Erythroblast (primary cell): Measurements from ENCODE around the gene GLRA1.
"Not testable (repeated sequence)": the region's sequence is repeated elsewhere in the genome, so short reads cannot be mapped to it uniquely, and the experiment has no call there.

Experiments used
- DNase-seq, 2 experiments: peaks; one replicate each; lab custom pipeline; 2025; lab: John Stamatoyannopoulos, UW
- GATA1 ChIP-seq: IDR thresholded peaks from 2 replicates; pipeline ENCODE4 v1.6.1; 2011; ENCODE audit warnings: low read depth, mild to moderate bottlenecking, control low read depth, low read length, moderate library complexity
- POLR2A ChIP-seq: IDR thresholded peaks from 2 replicates; pipeline ENCODE4 v1.6.1; 2011; ENCODE audit warnings: mild to moderate bottlenecking, low read length

GLRA1 gene

DNA sequence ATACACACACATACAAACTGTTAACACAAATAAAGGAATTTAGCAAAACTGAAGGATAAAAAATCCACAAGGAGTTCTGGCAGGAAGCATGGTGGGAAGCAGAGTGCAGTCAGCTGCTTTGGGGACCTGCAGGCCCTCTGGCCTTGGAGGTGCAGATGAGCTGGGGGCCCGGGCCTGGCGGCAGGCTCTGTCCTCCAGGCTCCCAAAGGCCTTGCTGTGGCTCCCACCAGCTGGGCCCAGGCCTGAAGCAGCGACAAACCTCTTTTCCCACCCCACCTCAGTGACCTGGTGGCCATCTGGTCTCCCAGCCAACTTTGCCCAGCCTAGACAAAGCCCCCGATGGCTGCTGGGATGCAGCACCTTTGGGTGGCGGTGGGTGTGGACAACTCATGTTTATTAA lies 67.8 kb downstream of the GLRA1 start:
- no peak for TF ChIP-seq GATA1
- no peak for TF ChIP-seq POLR2A

DNA sequence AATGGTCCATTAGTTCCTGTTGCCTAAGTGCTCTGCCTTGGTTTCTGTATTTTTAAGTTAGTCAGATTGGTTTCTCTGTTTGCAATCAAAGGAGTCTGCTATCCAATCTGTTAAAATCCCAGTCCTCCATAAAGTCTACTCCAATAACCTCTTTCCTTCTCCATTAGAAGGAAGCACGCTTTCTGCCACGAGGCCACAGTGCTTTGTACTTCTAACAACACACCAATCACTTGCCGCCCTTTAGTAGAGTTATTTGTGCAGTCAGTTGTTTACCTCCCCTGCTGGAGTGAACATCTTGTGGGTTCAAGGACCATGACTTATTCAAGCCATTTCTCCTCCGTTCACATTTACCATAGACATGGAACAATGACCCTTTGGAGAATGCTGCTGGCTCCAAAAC lies 69.0 kb downstream of the GLRA1 start:
- DNase-seq = no peak
- TF ChIP-seq POLR2A (no peak), GATA1 (no peak)

More for the DNA sequence above, 67.8 kb downstream of the GLRA1 start:
- no peak for DNase-seq

DNA sequence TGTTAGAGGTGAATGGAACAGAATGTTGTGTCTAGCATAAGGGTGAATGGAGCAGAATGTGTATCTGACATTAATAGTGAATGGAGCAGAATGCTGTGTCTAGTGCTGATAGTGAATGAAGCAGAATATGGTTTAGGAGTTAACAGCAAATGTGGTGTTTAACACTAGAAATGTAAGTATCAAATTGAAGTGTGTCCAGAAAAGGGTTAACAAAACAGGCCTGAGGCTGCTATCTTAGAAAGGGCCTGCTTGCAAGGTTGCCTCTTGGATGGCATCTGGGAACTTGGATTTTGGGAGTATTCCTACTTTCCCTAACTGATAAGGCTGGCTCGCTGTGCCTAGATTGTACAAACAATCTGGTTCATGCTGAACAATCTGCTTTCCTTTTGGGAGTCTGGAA lies 76.8 kb downstream of the GLRA1 start:
- no peak for TF ChIP-seq POLR2A
- DNase-seq = no peak

DNA sequence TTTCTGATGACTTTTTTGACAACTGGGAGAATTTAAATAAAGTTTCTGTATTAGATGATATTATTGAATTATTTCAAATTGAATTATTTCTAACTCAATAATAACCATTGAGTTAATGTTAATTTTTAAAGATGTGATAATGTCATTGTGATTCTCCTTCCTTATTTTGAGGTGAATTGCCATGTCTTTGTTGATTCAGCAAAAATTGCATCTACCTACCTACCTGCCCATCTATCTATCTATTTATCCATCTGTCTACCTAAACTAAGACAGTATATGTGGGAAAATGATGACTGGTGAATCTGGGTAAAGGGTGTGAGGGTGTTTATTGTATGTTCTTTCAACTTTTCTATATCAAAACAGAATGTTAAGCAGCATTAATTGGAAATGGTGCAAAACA lies 77.9 kb downstream of the GLRA1 start:
- TF ChIP-seq GATA1 (no peak), POLR2A (no peak)
- DNase-seq = no peak

DNA sequence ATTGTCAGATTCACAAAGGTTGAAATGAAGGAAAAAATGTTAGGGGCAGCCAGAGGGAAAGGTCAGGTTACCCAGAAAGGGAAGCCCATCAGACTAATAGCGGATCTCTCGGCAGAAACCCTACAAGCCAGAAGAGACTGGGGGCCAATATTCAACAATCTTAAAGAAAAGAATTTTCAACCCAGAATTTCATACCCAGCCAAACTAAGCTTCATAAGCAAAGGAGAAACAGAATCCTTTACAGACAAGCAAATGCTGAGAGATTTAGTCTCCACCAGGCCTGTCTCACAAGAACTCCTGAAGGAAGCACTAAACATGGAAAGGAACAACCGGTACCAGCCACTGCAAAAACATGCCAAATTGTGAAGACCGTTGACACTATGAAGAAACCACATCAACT lies 91.8 kb downstream of the GLRA1 start:
- not testable (repeated sequence) for DNase-seq

DNA sequence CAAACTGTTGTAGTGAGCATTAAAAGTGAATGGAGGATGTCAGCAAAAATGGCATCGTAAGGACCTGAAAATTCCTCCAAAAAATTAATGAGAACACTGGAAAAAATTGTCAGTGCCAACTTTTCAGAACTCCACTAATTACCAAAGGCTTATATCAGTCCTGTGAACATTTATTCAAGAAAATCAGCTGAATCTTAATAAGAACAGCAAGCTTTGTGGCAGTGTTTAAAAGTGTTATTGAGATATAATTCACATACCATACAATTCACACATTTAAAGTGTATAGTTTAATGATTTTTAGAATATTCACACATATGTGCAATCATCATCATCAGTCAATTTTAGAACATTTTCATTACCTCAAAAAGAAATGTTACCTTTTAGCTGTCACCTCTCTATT lies 95.3 kb downstream of the GLRA1 start:
- no peak for DNase-seq
- no peak for TF ChIP-seq GATA1
- TF ChIP-seq POLR2A = no peak

DNA sequence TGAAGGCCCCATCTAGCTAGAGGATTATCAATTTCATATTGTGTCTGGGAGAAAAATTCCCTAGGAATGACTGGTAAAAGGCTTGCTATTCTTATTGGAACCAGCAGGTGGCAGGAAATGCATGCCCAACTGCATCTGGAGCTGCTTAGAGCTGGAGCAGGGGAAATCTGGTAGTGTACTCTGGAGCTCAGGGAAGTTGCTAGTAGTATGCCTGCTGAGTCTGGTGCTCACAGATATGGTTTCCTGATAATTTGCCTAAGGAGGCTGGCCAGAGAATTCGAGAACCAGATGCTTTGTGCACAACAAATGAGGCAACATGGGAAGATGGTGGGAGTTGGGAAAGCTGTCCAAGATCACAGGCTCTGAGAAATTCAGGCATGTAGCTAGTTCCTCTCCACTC lies 99.2 kb downstream of the GLRA1 start:
- TF ChIP-seq POLR2A (no peak), GATA1 (no peak)
- DNase-seq = peak; percentile 44 to 61

DNA sequence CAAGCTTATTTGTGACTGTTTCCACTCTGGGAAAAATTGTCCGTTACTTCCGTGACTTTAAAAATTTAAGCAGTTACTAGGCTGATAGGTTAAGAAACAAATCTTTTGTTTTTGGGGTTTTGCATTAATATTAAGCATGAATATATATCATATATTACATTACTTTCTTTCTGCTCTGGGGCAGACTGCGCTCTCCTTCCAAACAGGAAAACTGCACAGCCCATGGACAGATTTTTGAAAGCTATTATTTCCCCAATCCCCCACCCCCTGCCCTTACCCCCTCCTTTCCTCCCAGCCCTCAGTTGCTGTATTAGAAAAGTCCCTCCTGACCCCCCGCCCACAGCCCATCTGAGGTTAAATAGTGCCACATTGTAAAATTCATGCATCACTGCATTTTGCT lies 102.5 kb downstream of the GLRA1 start:
- DNase-seq = no peak
- TF ChIP-seq GATA1 = no peak
- TF ChIP-seq POLR2A = no peak

DNA sequence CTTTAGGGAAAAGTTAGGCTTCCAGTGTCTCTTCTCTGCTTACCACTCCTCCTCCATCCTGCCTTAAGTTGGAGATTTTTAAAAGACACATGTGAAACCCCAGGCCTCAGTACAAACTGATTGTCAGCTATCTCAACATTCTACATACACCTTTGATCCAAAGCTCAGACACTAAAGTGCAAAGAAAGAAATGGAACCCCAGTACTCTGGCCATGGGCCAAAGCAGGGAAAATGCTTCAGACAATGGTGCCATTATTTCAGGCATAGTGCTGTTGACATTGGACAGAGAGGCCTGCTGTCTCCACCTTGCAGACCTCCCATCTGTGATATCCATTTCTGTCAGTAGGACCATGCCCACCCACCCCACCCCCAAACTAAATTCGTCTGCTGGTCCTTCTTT lies 103.7 kb downstream of the GLRA1 start:
- no peak for TF ChIP-seq POLR2A
- TF ChIP-seq GATA1 = no peak
- DNase-seq = no peak

DNA sequence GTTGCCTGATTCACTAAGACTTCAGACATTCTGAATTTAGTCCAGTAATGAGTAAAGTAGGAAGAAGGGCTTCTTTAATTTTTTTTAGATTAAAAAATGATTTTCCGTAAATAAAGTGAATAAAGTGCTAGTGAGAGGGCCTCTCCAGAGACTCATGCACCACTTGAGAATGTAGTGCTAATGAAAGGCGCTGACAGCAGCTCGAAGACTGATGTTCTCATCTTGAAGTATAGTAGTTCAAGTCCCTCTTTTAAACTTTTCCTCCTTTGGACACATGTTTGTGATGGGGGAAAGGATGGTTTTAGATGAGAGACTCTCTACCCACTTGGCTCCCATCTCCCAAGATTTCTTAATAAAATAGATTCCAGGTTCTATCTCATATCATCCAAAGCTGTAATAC lies 104.4 kb downstream of the GLRA1 start:
- no peak for DNase-seq
- TF ChIP-seq GATA1 (no peak), POLR2A (no peak)

DNA sequence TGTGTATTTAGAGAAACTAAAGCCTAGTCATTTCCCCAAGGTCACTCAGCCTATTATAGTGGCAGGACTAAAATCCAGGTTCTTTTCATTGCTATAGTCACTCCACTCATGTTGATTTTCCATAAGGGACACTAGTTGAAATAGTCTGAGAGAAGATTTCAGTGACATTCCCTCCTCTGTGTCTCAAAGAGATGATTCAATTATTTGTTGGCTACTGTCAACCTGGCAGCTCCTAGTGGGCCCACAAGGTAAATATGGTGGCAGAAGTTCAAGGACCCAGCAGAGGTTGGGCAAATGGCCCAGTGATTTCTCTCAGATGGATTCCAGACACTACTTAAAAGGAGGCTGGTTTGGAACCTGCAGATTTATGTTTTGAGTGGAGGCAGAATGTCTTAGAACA lies 104.8 kb downstream of the GLRA1 start:
- DNase-seq = no peak
- TF ChIP-seq GATA1 = no peak
- no peak for TF ChIP-seq POLR2A

DNA sequence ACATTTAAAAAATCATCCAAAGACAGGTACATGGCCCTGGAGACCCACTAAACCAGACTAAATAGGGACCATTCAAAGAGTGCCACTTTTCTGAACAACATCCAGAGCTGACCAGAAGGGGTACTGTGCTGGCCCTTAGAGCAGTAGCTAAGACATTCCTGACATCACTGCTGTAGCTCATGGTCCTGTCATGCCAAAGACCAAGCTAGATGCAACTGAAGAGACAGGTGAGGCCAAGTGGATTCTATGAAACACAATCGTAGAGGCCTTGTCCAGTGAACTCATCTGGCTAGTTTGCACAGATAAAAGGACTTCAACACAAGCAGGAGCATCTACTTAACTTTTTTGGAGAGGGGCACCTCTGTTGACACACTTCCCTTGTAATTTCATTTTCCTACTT lies 109.6 kb downstream of the GLRA1 start:
- no peak for DNase-seq
- TF ChIP-seq GATA1 (no peak), POLR2A (no peak)

DNA sequence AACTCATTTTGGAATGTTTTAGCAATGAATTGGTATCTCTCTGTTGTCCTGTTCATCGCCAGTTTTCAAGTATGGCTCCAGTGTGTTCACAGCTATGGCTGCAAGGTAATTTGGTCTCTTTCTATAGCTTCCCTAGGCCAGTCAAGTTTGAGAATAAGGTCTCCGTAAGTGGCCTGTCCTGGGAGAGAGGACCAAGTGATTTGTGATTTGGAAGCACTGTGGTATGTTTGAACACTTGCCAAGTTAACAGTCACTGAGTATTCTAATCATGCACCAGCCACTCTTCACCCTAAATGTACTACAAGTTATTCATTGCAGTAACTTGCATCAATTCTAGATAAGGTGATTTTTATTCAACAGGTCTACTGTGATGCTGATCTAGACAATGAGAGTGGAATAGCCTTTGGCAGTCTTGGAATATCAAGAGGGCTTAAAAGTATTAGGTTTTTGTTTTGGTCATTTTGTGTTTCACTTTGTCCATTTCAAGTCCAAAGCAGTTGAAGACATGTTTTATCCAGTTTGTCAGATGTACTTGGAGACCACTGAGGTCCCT lies 111.8 kb downstream of the GLRA1 start:
- TF ChIP-seq POLR2A (no peak), GATA1 (no peak)
- DNase-seq = peak; percentile 7 to 44

DNA sequence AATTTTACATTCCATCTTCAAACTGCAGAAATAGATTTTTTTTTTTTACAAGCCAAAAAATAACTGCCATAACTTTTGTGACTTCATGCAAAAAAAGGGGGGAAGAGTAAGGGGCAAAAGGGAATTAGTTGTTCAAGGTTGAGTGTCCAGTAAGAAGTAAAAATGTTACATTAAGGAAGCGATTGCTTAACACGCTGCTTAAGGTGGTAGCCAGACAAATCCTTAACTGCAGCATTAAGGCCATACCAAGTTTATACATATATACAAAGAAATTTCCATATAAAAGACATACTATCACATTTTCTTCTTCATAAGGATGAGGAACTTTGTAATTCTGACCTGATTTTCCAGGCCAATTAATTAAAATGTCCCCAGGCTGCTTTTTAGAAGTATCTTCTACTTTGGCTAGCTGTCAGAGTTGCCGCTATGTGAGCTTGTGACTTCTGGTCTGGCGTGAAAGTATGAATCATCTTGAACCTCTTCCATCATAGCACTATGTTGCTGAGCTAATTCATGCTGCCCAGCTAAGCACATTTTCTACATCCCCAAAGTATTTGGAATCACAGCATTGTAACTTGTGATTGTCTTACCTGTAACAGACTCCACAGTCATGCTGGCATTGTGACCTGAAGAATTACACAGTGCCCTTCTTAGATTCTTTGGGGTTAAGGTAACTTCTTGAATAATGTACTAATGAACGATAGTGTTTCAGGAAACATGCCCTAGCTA lies 112.9 kb downstream of the GLRA1 start:
- peak in 1 of 2 experiments; percentile 34 for DNase-seq

DNA sequence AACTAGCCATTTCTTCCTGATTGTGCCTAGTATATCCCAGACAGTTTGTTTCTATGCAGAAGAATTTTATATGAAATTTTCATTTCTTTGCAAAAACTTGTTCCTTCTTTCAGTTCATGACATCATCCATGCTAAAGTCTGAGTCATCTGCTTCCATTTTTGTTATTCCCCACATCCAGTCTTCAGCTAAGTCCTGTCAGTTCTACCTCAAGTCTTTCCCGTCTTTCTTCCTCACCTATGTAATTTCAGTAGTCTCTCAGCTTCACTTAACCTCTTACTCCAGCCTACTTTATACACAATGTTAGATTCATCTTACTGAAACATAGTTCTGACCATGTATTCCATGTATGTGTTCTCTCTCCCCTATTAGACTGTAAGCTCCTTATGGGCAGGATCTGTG lies 113.8 kb downstream of the GLRA1 start:
- TF ChIP-seq POLR2A = no peak
- TF ChIP-seq GATA1 = no peak
- DNase-seq = peak in 1 of 2 experiments; percentile 51

More for the DNA sequence above, 112.9 kb downstream of the GLRA1 start:
- no peak for TF ChIP-seq GATA1
- no peak for TF ChIP-seq POLR2A

DNA sequence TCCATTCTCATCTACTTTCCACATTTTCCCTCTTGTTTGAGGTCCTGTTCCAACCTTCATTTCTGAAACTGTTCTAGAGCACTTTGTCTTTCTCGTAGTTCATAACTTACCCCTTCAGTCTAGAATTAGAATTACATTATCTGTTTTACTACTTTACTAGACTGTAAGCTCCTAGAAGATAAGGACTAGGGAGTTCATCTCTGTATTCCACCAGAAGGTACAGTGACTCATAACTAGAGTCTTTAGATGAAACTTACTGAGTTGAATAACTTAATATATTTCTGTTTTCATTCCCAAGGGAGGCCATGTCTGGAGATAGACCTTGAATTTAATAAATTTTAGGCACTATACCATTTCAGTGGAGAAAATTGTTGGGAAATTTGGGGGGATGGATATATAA lies 114.2 kb downstream of the GLRA1 start:
- TF ChIP-seq GATA1 (no peak), POLR2A (no peak)

More for the DNA sequence above, 114.2 kb downstream of the GLRA1 start:
- peak; percentile 40 to 56 for DNase-seq
